ENCODE measurements around the gene ATRNL1.

Gene ATRNL1

DNA sequence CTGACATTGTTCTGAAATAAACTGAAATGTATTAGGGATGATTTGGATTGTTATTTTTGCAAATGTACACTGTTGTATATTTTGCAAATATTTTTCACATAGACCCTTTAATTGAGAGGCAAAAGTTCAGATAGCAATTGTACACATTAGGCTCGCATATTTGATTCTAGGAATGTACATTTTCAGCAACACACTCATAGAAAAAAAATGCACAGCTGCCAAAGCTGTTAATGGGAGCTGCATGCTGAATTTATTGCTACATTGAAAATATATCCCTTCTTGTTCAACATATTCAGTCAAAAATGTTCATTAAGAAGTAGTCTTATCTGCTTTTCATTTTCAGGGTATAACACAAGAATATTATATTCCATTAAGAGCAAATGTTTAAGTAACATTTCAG lies 512.9 kb downstream of the ATRNL1 start:
- H3K9me3 ChIP-seq (ENCODE audit: insufficient read depth, low read length) = no peaks in the 10 kb centered on the region
- H2AFZ ChIP-seq (ENCODE audit: low read depth, low read length) = no peak overlapping the region
- no peaks in the 10 kb centered on the region for H3K27me3 ChIP-seq (ENCODE audit: low read depth, low read length)
- H4K20me1 ChIP-seq (ENCODE audit: insufficient read depth, low read length) = no peaks in the 10 kb centered on the region
- TF ChIP-seq EZH2phosphoT487 (IDR thresholded peaks at IDR 0.05; ENCODE audit: low read depth) (no peak), CTCF (IDR thresholded peaks at IDR 0.05; ENCODE audit: low read depth, low read length) (no peak)
- no peaks in the 10 kb centered on the region for H3K79me2 ChIP-seq (ENCODE audit: low read length)
- no peak overlapping the region for H3K9ac ChIP-seq (ENCODE audit: low read length)
- no peak overlapping the region for H3K4me3 ChIP-seq (ENCODE audit: low read length)
- no peak overlapping the region for H3K27ac ChIP-seq (ENCODE audit: low read length)
- no peak overlapping the region for H3K4me2 ChIP-seq (ENCODE audit: low read length)
- H3K4me1 ChIP-seq (ENCODE audit: low read length) = no peaks in the 10 kb centered on the region
- H3K36me3 ChIP-seq (replicated peaks; ENCODE audit: low read depth, low read length) = no peaks in the 10 kb centered on the region

DNA sequence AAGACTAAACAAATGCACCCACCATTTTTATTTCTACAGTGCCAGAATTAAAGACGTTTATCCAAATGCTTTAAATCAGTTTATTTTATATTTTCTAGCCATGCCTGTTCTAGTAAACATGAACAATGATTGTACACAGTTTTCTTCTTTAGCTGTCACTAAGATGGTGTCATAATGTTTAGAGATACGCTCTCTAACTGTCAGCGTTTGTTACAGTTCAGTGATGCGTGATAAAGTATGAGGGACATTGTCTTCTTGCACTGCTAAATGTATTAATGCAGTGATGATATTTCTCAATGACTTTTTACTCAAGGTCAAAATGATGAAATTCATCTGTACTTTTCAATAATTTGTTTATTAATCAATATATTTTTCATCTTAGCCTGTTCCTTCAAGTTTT lies 513.6 kb downstream of the ATRNL1 start:
- no peak overlapping the region for H3K4me3 ChIP-seq (ENCODE audit: low read length)
- no peaks in the 10 kb centered on the region for H3K9me3 ChIP-seq (ENCODE audit: insufficient read depth, low read length)
- no peaks in the 10 kb centered on the region for H3K79me2 ChIP-seq (ENCODE audit: low read length)
- H3K36me3 ChIP-seq (replicated peaks; ENCODE audit: low read depth, low read length) = no peaks in the 10 kb centered on the region
- H2AFZ ChIP-seq (ENCODE audit: low read depth, low read length) = no peak overlapping the region
- no peak for TF ChIP-seq EZH2phosphoT487 (IDR thresholded peaks at IDR 0.05; ENCODE audit: low read depth)
- H4K20me1 ChIP-seq (ENCODE audit: insufficient read depth, low read length) = no peaks in the 10 kb centered on the region
- H3K9ac ChIP-seq (ENCODE audit: low read length) = no peak overlapping the region
- H3K27me3 ChIP-seq (ENCODE audit: low read depth, low read length) = no peaks in the 10 kb centered on the region
- no peak overlapping the region for H3K27ac ChIP-seq (ENCODE audit: low read length)
- no peak overlapping the region for H3K4me2 ChIP-seq (ENCODE audit: low read length)
- no peaks in the 10 kb centered on the region for H3K4me1 ChIP-seq (ENCODE audit: low read length)

DNA sequence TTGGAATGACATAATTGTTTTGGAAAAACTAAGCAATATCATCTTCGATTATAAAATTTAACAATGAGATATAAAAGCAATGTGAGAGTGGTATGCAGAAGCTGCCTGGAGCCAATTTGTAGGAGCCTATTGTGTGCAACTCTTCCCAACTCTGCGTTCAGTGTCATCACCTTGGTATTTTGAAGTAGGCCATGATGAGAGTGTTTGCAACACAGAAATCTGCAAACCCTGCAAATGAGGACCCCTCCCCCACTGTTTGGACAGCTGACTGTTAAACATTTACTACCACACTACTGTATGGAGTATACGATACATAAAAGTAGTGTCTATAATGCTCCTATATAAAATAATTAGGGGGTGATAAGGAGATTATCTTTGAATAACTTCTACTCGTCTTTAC lies 531.3 kb downstream of the ATRNL1 start:
- Histone ChIP-seq H3K4me3 (ENCODE audit: low read length) (no peak overlapping the region), H3K9me3 (ENCODE audit: insufficient read depth, low read length) (no peaks in the 10 kb centered on the region), H3K27me3 (ENCODE audit: low read depth, low read length) (no peaks in the 10 kb centered on the region), H3K4me2 (ENCODE audit: low read length) (no peak overlapping the region), H2AFZ (ENCODE audit: low read depth, low read length) (no peak overlapping the region), H3K4me1 (ENCODE audit: low read length) (no peaks in the 10 kb centered on the region), H3K27ac (ENCODE audit: low read length) (no peak overlapping the region), H3K36me3 (replicated peaks; ENCODE audit: low read depth, low read length) (no peaks in the 10 kb centered on the region), H3K9ac (ENCODE audit: low read length) (no peak overlapping the region), H3K79me2 (ENCODE audit: low read length) (no peaks in the 10 kb centered on the region), H4K20me1 (ENCODE audit: insufficient read depth, low read length) (no peaks in the 10 kb centered on the region)
- no peak for TF ChIP-seq CTCF (IDR thresholded peaks at IDR 0.05; ENCODE audit: low read depth, low read length)
- no peak for TF ChIP-seq EZH2phosphoT487 (IDR thresholded peaks at IDR 0.05; ENCODE audit: low read depth)

DNA sequence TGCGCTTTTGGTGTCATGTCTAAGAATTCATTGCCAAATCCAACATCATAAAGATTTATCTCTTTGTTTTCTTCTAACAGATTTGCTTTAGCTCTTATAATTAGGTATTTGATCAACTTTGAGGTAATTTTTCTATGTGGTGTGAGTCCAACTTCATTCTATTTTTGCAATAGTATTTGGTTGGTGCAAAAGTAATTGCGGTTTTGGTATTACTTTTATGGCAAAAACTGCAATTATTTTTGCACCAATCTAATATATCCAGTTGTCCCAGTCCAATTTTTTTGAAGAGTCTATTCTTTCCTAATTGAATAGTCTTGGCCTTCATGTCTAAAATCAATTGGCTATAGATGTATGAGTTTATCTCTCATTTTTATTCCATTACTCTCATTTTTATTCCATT lies 535.5 kb downstream of the ATRNL1 start:
- TF ChIP-seq CTCF (IDR thresholded peaks at IDR 0.05; ENCODE audit: low read depth, low read length) (no peak), EZH2phosphoT487 (IDR thresholded peaks at IDR 0.05; ENCODE audit: low read depth) (no peak)
- no peaks in the 10 kb centered on the region for H3K27me3 ChIP-seq (ENCODE audit: low read depth, low read length)
- H3K27ac ChIP-seq (ENCODE audit: low read length) = no peak overlapping the region
- no peak overlapping the region for H3K9ac ChIP-seq (ENCODE audit: low read length)
- H4K20me1 ChIP-seq (ENCODE audit: insufficient read depth, low read length) = no peaks in the 10 kb centered on the region
- no peak overlapping the region for H3K4me2 ChIP-seq (ENCODE audit: low read length)
- no peaks in the 10 kb centered on the region for H3K9me3 ChIP-seq (ENCODE audit: insufficient read depth, low read length)
- no peak overlapping the region for H3K4me3 ChIP-seq (ENCODE audit: low read length)
- no peak overlapping the region for H2AFZ ChIP-seq (ENCODE audit: low read depth, low read length)
- no peaks in the 10 kb centered on the region for H3K79me2 ChIP-seq (ENCODE audit: low read length)
- H3K36me3 ChIP-seq (replicated peaks; ENCODE audit: low read depth, low read length) = no peaks in the 10 kb centered on the region
- no peaks in the 10 kb centered on the region for H3K4me1 ChIP-seq (ENCODE audit: low read length)

DNA sequence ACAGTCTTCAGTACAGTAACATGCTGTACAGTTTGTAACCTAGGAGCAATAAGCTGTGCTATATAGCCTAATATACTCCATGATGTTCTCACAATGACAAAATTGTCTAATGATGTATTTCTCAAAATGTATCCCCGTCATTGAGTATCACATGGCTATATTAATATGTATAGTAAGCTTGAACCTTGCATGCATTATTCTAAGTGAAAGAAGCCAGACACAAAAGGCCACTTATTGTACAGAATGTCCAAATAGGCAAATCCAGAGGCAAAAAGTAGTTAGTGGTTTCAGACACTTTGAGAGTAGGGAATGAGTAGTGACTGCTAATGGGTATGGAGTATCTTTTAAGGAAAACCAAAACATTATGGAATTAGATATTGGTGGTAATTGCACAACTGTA lies 545.1 kb downstream of the ATRNL1 start:
- no peak overlapping the region for H3K4me2 ChIP-seq (ENCODE audit: low read length)
- no peak overlapping the region for H3K4me3 ChIP-seq (ENCODE audit: low read length)
- no peaks in the 10 kb centered on the region for H3K36me3 ChIP-seq (replicated peaks; ENCODE audit: low read depth, low read length)
- H3K27me3 ChIP-seq (ENCODE audit: low read depth, low read length) = no peaks in the 10 kb centered on the region
- TF ChIP-seq CTCF (IDR thresholded peaks at IDR 0.05; ENCODE audit: low read depth, low read length) = no peak
- TF ChIP-seq EZH2phosphoT487 (IDR thresholded peaks at IDR 0.05; ENCODE audit: low read depth) = no peak
- no peak overlapping the region for H3K9ac ChIP-seq (ENCODE audit: low read length)
- H4K20me1 ChIP-seq (ENCODE audit: insufficient read depth, low read length) = no peaks in the 10 kb centered on the region
- no peak overlapping the region for H3K27ac ChIP-seq (ENCODE audit: low read length)
- no peaks in the 10 kb centered on the region for H3K9me3 ChIP-seq (ENCODE audit: insufficient read depth, low read length)
- no peaks in the 10 kb centered on the region for H3K4me1 ChIP-seq (ENCODE audit: low read length)
- H3K79me2 ChIP-seq (ENCODE audit: low read length) = no peaks in the 10 kb centered on the region
- H2AFZ ChIP-seq (ENCODE audit: low read depth, low read length) = no peak overlapping the region
